GM19328 (cell line): ENCODE data around the gene INO80E.

Experiments
- ATAC-seq: cut with Tn5 transposase; IDR thresholded peaks from one replicate; pipeline ENCODE4 v1.9.1; 2021; ENCODE audit warnings: mild to moderate bottlenecking, moderate library complexity; ENCODE audit not compliant: unreplicated experiment

INO80E gene

DNA sequence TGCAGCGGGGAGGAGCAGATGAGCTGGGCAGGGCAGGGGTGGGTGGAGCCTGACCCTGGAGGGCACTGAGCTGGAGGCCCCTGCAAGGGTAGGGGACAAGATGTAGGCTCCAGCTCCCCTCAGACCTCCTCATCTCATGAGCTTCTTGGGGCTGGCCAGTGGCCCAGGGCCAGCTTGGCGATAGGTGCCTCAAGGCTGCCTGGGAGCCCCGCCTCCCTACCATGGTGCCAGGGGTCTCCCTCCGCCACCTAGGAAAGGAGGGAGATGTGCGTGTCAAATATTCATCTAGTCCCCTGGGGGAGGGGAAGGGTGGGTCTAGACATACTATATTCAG lies 4.5 kb upstream of the INO80E start:
- ATAC-seq, result no peak

DNA sequence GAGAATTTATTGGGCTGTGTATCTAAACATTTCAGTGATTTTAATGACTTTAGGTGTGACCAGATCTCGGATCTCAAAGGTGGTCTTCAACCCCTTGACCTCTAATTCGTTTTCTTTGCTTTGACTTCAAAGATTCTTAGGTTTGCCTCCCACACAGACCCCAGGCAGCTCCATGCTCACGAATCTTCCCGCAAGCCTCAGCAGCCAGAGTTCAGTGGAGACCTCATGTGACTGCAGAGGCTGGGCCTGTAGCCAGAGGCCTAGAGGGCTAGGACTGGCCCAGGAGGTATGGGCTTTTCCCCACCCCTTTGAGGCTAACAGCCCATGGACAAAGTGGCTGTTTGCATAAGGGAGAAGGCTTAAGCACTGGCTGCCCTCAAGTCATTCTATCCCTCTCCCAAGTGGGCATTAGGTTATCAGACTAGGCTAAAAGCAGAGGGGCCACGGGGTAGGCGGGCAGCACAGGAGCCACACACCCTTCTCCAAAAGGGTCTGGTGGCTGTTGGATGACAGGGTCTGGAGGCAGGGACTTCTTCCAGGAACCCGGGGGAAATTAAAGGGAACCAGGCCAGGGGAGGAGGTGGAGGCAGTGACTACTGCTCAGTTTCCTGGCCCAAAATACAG lies 3.6 kb upstream of the INO80E start:
- no peak for ATAC-seq

DNA sequence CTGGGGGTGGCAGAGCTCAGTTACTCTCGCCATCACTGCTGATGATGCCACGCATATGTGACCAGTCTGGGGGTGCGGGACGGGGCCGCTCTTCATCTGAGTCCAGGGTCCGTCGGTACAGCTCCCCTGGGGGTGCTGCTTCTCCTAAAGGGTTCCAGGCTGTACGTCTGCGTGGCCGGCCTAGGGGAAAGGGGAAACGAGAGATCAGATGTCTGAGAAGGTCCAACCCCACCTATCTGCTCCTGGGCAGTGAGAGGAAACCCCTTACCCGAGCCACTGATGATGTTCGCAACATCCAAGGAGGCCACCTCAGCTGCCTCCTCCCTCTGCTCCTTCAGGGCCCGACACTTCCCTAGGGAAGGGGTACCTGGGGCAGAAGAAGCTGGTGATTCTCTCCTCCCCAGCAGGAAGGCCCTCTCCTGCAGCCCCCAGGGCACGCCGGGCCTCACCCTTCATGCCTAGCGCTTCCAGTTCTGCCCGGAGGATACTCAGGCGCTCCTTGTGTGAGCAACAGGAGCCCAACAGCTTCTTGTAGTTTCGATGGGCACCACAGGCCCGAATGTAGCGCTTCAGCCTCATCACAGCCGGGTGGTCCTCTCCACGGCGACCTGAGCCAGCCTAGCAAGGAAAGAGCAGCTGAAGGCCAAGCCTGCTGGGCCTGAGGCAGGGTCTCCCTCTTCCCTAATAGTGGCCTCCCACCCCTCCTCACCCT lies 2.7 kb upstream of the INO80E start:
- ATAC-seq, result no peak

DNA sequence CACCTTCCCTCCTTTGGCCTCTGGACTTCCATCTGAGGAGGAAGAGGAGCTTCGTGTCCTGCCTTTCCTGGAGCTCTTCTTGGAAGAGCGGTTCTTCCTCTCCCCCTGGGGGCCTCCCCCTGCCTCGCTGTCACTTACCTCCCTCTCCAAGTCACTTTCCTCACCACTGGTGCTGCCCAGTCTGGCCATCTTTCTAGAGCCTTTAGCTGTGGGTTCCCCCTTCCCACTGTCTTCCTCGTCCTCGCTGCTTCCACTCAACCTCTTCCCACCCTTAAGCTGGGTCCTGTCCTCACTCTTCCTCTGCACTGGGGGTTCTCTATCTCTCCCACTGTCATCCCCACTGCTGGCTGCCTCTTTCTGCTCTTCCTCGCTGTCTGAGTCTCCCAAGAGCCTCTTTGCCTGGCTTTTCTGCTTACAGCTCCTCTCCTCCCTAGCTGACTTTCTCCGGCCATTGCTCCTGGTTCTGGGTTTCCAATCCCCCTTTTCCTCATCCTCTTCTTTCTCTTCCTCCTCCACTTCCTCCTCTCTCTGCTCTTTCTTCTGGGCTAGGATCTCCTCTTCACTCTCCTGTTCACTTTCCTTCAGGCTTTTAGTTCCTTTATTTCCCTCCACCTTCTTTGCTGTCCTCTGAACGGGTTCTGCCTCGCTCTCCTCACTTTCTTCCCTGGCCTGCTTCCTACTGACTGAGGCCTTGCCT lies 2.0 kb upstream of the INO80E start:
- ATAC-seq, result no peak

DNA sequence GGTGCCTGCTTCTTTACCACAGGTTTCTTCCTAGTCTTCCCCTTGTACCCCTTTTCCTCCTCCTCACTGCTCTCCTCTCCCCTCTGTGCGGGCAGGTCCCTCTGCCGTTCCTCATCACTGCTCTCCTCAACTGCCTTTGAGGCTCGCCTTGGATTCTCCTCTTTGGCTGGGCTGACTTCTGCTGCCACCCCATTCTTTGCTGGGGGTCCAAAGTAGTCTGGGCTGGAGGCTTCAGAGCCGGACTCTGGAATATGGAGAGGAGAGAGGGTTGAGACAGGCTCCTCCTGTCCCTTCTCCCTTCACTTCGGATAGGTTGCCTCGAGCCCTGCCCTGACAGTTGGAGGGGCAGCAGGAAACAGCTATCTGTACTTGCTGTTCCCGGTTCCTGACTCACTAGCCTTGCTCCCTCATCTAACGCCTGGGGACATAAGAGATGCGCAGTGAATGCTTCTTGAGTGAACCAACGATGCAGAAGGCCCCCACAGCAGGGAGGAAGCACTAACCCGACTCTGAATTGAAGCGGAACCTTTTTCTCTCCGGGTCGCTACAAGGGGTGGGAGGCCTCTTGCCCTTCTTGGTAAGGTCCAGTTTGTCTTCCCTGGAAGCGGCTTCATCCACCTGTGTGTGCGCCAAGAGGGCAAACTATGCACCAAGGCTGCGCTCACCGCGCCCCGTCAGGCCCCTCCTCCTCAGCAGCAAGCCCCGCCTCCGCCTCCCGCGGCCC lies 1.3 kb upstream of the INO80E start:
- peak; percentile 22 for ATAC-seq

DNA sequence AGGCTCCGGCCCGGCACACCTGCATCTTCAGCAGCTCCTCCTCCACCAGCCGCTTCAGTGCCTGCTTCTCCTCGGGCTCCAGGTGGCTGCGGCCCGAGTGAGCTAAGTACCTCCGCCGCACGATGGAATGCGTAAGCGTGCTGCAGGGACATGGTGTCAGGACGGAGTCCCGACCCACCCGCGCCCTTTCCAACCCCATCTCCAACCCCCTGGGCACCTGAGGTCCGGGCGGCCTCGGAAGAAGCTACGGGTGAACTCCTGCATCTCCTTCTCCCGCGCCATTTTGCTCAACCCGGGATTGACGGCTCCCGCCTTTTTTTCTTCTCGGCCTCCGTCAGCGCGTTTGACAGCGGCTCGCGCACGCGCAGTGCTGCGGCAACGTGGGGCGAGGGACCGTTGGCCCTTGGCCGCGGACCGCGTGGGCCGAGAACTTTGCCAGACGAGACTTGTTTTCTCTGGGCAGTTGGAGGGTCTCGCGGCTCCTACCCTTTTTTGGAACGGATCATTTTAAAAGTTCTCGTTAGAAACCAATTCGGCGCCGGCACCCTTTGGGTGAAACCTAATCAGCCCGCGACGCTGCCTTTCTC lies 624 bp upstream of the INO80E start, which contains the start of gene HIRIP3:
TSS of gene HIRIP3 (minus strand) at position 294 of the 587 bp plus-strand sequence. CDS start at position 282, 12 bp downstream.
- ATAC-seq, result peak; percentile 41

DNA sequence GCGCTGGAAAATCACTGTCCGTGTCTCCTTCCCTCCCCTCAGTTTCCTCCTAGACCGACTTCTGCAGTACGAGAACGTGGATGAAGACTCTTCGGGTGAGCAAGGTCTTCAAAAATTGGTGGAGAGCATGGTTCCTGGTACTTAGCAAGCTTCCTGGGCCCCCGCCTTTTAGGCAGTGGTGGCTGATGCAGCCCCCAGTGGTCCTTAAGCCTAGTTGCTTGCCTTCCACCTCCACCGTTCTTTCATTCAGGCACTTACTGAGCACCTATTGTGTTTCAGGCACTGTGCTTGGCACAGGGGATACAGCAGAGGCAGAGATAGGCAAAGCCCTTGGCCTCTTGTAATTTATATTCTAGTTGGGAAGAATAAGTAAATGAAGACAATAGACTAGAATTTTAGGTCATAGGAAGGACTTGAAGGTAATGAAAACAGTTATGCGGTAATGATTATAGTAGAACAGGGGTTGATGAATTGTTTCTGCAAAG lies 767 bp downstream of the INO80E start:
- no peak for ATAC-seq

DNA sequence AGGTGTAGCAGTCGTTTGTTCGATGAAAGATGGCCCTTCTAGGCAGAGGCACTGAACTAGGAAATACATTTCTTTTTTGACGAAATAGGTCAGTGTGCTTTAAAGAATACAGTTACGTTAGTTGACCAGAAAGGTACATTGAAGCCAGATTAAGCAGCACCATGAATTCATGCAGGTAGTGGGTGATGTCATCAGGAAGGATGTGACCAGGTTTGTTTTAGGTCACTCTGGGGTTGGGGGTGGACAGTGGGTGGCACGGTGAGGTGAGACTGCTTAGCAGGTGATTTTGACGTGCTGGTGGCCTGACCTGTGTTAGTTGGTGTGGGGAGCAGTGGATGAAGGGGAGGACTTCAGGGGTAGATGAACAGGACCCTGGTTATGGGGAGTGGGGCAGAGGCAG lies 3.6 kb downstream of the INO80E start:
- no peak for ATAC-seq

DNA sequence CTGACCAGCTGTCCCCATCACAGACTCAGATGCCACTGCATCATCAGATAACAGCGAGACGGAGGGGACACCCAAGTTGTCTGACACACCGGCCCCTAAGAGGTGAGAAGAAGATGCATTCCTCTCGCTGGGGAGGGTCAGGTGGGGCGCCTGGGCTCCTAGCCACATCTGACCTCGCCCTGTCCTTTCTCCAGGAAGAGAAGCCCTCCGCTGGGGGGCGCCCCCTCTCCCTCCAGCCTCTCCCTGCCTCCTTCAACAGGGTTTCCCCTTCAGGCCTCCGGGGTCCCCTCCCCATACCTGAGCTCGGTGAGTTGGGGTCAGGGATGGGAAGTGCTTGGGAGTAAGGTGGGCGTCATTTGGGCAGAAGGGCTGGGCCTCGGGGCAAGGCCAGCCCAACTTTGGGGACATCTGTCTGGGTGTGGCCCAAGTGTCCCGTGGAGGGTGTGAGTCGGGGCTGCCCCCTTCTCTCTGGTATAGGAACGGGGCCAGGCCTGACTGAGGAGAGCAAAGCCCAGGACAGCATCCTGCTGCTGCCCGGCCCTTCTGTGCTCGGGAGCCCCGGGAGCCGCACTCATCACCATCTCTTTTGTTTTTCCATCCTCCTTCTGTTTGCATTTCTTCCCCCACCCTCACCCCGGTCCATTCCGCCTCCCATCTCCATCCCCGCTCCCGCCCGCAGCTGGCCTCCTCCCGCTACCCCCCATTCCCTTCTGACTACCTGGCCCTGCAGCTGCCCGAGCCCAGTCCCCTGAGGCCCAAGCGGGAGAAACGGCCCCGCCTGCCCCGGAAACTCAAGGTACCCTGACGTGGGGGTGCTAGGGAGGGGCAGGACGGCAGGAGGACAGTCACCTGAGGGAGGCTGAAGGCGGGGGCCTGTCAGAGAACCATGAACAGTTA lies 4.9 kb downstream of the INO80E start:
- ATAC-seq, result no peak

DNA sequence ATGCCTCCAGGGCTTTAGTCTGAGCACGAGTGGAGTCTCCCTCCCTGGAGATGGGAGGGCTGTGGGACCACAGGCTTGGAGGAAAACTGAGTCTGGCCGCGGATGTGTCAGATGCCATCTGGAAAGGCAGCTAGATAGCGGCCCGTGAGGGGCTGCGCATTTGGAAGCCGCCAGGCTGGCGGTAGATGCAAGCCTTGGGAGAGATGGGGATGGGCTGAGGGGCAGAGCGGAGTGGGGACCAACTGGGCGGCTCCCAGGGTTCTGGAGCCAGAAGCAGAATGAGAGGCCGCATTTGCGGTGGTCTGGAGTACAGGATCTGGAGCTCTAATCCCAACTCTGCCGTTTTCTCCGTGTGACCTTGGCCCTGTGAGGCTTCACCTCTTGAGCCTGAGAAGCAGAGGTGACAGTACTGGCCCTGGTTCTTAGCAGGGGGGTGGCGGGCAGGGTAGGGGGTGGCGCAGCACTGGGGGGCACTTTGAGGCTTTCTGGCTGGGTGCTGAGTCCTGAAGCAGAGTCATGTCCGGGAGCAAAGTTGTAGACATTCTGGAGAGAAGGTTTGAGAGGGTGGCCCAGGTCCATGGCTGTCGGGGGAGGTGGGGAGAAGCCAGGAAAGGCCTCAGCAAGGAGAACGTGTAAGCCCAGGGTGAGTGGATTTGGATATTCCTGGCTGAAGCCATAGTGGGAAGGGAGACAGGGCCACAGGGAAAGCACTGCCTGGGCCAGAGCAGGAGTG lies 6.7 kb downstream of the INO80E start:
- ATAC-seq, result no peak

DNA sequence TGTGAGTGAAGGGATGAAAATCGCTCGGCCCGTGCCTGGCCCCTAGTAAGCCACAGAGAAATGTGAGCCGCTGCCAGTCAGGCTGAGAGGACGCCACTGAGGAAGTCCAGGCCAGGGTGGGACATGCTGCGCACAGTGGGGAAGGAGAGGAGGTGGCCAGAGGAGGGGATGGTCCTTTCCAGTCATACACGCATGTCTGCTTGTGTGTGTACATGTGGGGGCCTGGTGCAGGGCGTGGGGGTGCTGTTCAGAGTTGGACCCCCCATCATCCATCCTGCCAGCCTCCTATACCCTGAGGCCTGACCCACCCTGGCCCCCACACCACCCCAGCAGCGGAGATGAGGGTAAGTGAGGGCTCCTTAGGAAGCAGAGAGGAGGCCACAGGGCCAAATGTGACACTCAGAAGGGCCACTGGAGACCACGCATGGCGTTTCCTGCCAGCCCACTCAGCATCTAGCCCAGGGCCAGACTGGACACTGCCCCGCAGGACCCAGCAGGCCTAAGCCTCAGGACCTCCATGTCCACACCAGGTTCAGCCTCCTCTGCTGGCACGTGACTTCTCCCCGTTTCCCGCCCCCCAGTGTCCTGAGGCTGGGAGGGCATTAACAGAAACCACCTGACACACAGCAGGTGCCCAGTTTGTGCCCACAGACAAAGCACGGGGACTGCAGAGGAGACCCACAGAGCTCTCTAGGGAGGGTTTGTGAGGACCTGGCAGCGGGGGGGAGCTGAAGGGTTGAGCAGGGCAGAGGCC lies 7.8 kb downstream of the INO80E start:
- ATAC-seq, result no peak

DNA sequence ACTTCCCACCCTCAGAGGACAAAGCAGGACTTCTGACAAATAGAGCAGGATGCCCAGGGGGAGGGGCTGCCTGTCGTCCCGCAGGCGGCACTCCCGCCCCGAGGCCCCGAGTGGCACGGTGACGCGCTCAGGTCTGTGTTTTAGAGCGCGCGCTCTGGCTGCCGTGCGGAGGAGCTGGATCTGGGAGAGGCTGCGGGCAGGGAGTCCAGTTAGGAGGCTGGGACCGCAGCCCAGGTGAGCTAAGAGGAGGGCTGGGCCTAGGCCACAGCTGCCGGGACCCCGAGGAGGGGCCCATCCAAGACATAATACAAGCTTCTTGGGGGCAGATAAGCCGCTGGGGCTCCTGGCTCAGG lies 8.4 kb downstream of the INO80E start:
- no peak for ATAC-seq

DNA sequence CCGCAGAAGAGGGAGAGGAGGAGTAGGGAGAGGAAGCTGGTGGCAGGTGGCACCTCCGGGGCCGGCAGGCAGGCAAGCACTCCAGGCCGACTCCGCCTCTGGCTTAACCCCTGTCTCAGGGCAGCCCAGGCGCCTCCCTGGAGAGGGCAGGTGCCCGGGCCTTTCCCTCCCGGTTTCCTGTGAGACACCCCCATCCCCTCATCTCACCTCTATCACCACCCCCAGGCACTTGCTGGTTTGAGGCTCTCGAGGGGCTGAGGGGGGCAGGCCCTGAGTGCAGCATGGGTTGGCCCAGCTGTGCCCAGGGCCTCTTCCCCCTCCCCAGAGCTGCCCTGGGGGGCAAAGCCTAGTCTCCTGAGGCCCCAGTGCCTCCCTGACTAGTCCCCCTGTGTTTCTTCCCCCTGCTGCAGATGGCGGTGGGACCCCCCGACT lies 8.8 kb downstream of the INO80E start:
- no peak for ATAC-seq

DNA sequence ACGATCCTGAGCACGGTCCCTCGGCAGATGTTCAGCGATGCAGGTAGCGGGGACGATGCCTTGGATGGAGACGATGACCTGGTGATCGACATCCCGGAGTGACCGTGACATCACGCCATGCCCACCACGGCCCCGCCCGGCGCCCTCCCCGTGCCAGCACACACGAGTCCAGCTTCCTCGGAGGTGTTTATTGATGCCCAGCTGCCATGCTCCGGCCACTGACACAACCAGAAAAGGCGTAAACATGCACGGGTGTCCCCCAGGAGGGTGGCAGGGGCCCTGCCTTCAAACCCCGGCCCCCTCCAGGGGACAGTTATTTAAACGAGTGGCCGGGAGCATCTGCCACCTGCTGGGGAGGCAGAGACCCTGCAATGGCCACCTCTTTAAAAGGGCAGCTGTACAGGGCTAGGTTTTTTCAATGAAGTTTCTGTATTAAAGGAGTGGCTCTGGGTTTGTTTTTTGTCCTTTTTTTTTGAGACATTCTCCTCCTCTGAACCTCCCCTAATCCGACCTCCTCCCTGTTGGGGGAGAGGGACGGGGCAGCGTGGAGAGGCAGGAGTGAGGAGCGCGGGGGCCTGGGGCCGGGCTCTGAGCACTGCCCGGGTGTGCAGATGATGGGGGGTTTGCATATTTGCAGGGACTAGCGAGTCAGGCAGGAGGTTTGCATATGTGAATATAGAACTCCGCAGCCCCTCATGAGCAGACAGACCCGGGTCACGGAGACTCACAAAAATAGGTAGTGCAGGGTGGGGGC lies 9.5 kb downstream of the INO80E start:
- ATAC-seq, result no peak

DNA sequence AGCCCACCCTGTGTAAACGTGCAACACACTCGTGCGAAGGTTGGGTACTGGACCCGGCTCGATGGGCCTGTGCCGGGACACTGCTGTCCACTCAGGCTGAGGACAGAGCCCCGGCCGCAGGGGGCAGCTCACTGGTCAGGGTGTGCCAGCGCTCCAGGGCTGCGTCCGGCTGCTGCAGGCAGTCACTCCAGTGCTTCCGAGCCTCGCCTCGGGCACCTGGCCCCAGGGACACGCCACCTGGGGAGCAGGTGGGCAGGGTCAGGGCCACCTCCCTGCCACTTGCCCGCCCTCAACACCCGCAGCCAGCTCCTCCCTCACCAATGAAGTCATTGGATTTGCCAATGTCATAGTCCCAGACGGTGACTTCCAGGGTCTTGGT lies 10.0 kb downstream of the INO80E start:
- no peak for ATAC-seq

DNA sequence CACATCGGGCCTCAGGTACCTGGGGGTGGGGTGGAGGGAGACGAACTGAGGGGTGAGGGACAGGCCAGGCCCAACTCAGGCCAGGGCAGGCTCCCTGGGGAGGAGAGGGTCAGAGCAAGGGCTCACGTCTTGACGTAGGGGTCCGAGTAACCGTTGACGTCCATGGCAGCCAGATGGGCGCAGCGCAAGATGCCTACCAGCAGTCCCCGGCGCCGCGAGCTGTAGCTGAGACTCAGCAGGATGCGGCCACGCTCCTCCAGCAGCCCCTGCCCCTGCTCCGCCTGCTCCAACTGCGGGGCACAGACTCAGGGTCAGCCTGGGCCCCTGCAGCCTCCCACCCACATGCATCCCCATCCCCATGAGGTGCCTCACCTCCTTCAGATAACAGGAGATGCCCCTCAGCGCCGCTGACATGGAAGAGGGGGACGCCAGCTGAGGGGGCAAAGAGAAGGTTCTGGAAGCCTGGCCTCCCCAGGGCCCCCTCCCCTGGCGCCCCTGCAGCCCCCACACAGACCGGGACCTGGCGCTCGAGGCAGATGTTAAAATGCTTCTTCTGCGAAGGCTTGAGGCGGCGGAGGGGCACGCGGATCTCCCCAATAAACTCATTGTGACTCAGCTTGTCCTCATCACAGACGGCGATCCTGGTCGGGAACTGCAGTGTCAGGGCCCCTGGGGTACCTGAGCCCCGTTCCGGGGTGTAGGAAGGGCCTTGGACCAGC lies 10.8 kb downstream of the INO80E start:
- ATAC-seq, result no peak

DNA sequence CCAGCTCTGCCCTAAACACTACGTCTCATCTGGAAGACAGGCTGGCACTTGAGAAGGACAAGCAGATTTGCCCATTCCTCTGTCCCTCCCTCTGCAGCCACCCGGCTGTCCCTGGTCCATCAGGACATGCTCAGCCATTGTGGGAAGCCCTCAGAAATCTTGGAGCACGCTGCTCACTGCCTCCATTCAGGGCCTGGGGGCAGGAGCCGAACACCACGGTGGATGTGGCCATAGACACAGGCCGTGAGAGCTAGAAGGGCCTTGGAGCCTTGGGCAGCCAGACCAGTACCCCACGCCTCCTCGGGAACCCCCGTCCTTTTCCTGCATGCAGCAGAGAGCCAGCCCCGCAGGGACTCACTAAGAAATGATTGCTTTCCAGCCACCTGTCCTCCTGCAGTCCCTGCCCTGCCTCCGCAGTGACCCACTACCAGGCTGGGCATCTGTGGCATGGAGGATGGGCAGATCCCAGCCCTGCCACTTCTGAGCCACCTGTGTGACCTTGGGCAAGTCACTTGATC lies 11.4 kb downstream of the INO80E start:
- no peak for ATAC-seq
